Inflammatory macrophage treated with lipopolysaccharide for 4 hours (primary cell): Measurements from ENCODE around the gene LRRC57.
A peak's percentile ranks its signal among the peaks of the same experiment; 100 is the strongest.

Experiments used
- DNase-seq: peaks from one replicate; pipeline ENCODE4 v3.0.0-alpha.2; 2020

Gene LRRC57

DNA sequence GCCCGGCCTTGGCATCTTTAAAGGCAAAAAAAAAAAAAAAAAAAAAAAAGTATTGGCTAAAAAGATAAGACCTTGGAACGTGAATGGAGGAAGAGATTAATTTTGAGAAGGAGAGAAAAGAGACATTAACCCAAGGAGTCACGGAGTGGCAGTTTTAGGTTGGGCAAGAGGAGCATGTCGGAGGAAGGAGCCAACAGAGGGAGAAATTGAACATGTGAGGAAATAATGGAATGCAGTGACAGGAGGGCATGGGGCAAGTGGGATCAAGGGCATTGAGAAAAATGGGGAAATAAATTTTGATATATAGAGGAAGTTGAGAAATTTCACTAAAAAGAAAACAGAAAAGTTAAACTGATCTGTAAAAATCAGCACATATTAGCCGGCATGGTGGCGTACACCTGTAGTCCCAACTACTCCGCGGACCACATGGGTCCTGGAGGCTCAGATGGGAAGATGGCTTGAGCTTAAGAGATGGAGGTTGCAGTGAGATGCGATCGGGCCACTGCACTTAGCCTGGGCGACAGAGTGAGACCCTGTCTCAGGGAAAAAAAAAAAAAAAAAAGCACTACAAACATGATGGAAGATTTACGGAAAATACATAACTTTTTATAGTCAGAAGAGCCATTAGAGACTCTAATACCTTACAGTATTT is 1.3 kb upstream of the LRRC57 start:
- DNase-seq = peak; percentile 71

- DNase-seq = peak; percentile 65
Measured at GRCh38 chr15:42549032-42549491, 469 bp upstream of the LRRC57 start.

DNA sequence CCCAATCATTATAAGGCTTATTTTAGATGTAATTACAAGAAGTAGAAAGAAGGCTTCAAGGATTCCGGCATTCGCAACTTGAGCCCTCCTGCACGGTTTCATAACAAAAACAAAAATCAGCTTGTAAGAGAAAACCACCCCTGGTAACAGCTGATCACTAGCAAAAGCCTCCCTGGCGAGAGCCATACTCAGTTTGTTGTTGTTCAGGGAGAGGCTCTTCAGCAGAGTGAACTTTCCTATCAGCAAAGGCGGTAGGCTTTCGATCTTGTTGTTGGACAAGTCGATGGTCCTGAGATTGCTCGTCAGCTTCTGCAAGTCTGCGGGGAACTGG is 710 bp downstream of the LRRC57 start:
- no peak for DNase-seq

- peak; percentile 72 for DNase-seq
Measured at GRCh38 chr15:42544853-42545629, 3.6 kb downstream of the LRRC57 start.

- no peak for DNase-seq
Measured at GRCh38 chr15:42533246-42533645, 15.3 kb downstream of the LRRC57 start.

DNA sequence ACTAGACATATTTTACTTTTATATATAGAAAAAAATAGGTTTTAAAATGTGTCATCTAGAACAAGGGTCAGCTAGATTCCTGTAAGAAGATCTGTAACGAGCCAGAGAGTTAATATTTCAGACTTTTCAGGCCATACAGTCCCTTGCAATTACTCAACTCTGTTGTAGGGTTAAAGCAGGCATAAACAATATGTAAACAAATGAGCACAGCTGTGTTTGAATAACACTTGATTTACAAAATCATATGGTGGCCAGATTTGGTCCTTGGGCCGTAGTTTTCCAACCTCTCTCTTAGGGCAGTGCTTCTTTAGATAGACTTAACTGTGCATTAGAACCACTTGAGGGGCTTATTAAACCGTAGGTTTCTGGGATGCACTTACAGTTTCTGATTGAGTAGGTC is 19.6 kb downstream of the LRRC57 start:
- no peak for DNase-seq

- no peak for DNase-seq
Measured at GRCh38 chr15:42523331-42523730, 25.3 kb downstream of the LRRC57 start.

- DNase-seq = peak; percentile 83
Measured at GRCh38 chr15:42511007-42511391, 37.6 kb downstream of the LRRC57 start.

DNA sequence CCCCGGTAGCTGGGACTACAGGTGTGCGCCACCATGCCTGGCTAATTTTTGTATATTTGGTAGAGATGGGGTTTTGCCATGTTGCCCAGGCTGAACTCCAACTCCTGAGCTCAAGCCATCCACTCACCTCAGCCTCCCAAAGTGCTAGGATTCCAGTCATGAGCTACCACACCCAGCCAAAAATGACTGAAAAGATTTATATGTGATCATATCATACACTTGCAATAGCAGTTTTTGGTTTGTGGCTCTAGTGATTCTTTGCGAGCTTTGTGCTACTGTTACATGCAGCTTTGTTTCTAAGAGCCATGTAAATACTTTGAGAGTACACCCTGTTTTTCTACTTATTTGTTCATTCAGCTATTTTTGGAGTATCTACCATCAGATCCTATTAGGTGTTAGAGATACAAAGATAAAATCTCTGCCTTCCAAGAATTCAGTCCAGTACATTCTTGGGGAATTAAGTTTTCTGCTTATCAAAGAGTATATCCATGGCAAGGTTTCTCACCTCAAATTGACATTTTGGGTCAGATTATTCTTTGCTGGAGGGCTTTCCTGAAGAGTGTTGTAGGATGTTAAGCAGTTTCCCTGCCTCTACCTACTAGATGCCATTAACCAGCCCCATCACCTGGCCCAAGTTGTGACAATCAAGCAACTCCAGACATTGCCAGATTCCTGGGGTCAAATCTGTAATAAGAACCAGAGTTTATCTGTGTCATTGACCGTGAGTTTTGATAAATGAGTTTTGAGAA is 38.2 kb downstream of the LRRC57 start:
- DNase-seq = no peak

DNA sequence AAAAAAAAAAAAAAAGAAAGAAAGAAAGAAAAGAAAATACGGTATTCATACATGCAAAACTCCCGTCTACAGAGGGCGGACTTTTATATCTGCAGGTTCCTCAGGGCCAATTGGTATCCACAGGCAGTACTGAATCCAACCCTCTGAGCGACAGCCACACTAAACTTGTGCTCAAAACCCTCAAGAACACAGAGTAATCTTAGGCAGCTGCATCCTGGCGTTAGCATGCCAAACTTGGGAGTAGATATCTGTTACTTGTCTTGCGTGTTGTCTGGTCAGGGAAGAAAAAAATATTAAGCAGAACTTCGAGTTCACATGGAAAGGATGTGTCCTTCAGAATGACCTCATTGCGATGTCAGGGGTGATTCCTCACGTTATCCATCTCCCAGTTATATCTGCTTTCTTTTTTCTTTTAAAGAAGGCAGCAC is 40.3 kb downstream of the LRRC57 start:
- peak; percentile 39 for DNase-seq

DNA sequence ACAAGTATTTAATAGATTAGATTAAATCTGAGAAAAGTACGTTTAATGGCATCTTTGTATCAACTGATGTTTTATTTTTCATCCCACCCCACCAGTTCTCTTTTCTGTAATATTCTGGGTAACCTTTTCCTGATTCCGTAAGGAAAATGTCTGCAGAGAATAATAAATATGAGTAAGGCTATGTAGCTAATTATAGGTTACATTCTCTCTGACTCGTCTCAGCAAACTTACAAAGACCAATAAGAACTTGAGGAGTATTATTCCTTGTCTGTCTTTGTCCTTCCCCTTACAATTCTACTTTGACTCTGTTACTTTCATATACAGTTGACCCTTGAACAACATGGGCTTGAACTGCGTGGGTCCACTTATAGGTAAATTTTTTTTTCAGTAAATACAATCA is 41.1 kb downstream of the LRRC57 start:
- DNase-seq = no peak

DNA sequence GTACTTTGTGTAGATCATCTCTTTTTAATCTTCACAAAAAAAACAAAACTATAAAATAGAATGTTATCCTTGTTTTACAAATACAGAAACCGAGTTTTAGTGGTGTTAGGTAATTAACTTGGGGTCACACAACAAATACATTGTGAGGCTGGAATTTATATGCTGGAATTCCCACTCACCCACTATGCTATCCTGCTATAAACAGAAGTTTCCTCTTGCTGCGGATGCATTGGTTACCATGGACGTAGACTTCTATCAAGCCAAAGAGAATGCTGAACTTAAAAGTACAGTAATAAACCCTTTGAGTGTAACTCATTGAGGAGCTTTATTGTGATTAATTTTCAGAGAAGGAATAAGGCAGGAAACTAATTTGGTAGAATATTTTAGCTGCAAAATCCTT is 44.0 kb downstream of the LRRC57 start:
- DNase-seq = no peak

DNA sequence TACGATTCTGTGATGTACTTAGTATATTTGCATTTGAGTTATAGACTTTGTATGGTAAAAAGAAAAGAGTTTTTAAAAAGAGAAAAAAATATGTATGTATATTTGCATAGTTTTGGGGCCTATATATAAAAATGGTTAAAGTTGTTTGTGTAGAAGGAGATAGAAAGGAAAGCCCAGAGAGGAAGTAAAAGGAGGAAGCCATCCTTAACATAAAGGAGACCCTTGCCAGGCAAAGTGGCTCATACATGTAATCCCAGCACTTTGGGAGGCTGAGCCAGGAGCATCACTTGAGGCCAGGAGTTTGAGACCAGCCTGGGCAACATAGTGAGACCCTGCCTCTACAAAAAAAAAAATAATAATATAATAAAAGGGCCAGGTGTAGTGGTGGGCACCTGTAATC is 44.8 kb downstream of the LRRC57 start:
- peak; percentile 49 for DNase-seq

DNA sequence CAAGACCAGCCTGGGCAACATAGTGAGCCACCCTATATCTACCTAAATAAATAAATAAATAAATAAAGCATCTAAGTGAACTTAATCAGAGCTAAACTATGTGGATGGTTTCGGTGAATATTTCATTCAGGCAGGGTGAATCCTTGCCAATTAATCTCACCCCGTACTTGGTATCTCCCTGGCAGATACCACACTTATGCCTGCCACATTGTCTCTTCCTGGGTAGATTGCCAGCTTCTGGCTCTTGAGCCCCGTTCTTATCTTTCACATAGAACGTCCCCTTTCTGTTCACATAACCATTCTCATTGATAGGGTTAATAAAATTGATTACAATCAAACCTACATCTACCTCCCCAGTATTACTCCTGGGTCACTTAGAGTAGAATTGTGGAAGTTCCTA is 46.1 kb downstream of the LRRC57 start:
- no peak for DNase-seq

- peak; percentile 49 for DNase-seq
Measured at GRCh38 chr15:42499858-42500609, 48.6 kb downstream of the LRRC57 start.

DNA sequence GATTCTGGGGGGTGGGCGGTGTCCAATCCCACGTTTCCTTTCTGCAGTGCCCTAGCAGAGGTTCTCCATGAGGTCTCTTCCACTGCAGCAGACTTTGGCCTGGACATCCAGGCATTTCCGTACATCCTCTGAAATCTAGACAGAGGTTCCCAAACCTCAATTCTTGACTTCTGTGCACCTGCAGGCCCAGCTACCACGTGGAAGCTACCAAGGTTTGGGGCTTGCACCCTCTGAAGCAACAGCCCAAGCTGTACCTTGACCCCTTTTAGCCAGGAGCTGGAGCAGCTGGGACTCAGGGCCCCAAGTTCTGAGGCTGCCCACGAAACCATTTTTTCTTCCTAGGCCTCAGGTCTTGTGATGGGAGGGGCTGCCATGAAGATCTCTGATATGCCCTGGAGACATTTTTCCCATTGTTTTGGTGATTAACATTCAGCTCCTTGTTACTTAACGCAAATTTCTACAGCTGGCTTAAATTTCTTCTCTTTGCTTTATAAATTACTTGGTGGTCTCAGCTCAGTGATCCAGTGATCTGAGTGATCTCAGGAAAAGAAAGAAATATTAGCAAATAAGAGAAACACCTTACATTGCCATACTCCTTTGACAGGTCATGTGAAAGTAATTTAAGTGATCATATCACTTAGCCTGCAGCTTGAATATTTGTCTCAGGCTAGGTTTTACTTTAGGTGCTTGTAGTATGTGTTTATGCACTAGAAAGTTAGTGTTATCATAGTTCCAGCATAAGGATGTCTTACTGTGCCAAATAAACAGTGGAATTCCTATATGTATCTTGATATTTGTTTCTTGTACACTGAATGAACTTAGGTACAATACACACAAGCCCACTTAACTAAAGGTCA is 50.2 kb downstream of the LRRC57 start:
- DNase-seq = no peak

- DNase-seq = peak; percentile 91
Measured at GRCh38 chr15:42495361-42496212, 53.0 kb downstream of the LRRC57 start, which contains the start of gene SNAP23. Gene SNAP23, plus strand, starts transcription at chr15:42495634. Its CDS starts 16,213 bp downstream, at chr15:42511847.

GRCh38 chr15:42494998-42495360 is 53.6 kb downstream of the LRRC57 start:
- DNase-seq = peak; percentile 57

- peak; percentile 64 for DNase-seq
Measured at GRCh38 chr15:42493679-42494078, 54.9 kb downstream of the LRRC57 start.

DNA sequence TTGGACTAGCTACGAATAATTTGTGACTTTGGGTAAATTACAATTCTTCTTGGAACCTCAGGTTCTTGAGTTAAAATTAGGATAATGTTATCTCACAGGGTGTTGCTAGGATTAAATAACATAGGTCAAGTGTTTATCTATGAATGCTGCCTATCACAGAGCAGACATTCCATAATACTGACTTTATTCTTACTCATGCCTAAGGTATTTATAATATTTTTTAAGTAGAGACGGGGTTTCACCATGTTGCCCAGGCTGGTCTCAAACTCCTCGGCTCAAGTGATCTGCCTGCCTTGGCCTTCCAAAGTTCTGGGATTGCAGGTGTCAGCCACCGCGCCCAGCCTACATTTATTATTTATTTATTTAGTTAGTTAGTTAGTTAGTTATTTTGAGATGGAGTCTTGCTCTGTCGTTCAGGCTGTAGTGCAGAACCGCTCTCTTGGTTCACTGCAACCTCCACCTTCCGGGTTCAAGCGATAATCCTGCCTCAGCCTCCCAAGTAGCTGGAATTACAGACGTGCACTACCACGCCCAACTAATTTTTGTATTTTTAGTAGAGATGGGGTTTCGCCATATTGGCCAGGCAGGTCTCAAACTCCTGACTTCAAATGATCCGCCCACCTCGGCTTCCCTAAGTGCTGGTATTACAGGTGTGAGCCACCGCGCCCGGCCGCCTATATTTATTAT is 56.9 kb downstream of the LRRC57 start:
- no peak for DNase-seq
